ENCODE data around the gene SNAPC3. TPM values are rescaled to one million over a fixed set of nuclear protein-coding genes. Genes with fewer than 3 reads are reported as not detected.
"Not testable (repeated sequence)": the region's sequence is repeated elsewhere in the genome, so short reads cannot be mapped to it uniquely, and the experiment has no call there.

The SNAPC3 gene
- polyA plus RNA-seq, 1 experiment: 12.5 TPM

- POLR2A ChIA-PET: no interaction called here
- DNase-seq (ENCODE audit: low read depth): no peak
- H3K27me3 ChIP-seq (ENCODE audit: control insufficient read depth, insufficient read depth, low read length): peaks cover 4% of the 10 kb centered on the region
- CTCF ChIA-PET: interaction anchor here (1.1 kb wide), 2 partner anchors 20 to 66 kb away, joined by 3 read pairs; no protein-coding TSS in a partner anchor
- H3K36me3 ChIP-seq (ENCODE audit: control insufficient read depth, insufficient read depth, low read length): no peaks in the 10 kb centered on the region
- no peak overlapping the region for H3K4me3 ChIP-seq (ENCODE audit: low read depth, low read length)
- no peak for TF ChIP-seq CTCF (IDR thresholded peaks at IDR 0.05; ENCODE audit: insufficient read depth, low read depth, low read length)
These were observed 44.8 kb upstream of the SNAPC3 start for GRCh38 chr9:15377625-15378540.

DNA sequence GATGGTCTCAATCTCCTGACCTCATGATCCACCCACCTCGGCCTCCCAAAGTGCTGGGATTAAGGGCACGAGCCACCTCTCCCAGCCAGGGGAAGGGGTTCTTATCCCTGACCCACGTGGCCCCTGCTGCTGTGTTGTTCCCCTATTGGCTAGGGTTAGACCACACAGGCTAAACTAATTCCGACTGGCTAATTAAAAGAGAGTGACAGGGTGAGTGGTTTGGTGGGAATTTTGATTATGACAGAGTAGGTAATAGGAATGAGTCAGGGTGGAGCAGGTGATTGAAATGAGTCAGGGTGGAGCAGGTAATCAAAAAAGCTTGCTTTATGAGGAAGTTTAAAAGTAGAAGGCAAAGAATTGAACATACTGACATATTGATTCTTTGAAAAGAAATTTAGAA lies 43.4 kb upstream of the SNAPC3 start:
- H3K4me3 ChIP-seq (ENCODE audit: low read depth, low read length); H3K27me3 ChIP-seq (ENCODE audit: control insufficient read depth, insufficient read depth, low read length); H3K36me3 ChIP-seq (ENCODE audit: control insufficient read depth, insufficient read depth, low read length); DNase-seq (ENCODE audit: low read depth); POLR2A ChIA-PET: not testable (repeated sequence)
- CTCF ChIA-PET: interaction anchor here (1.1 kb wide), 1 partner anchor 19 kb away, joined by 3 read pairs; no protein-coding TSS in a partner anchor

DNA sequence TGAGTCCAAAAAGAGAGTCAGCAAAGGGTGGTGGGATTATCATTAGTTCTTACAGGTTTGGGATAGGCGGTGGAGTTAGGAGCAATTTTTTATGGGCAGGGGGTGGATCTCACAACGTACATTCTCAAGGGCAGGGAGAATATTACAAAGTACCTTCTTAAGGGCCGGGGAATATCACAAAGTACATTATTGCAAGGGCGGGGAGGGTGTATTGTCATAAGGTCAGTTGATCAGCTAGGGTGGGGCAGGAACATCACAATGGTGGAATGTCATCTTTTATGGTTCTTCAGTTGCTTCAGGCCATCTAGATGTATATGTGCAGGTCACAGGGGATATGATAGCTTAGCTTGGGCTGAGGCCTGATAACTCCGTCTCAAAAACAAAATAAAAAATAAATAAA lies 42.8 kb upstream of the SNAPC3 start:
- H3K4me3 ChIP-seq (ENCODE audit: low read depth, low read length); H3K36me3 ChIP-seq (ENCODE audit: control insufficient read depth, insufficient read depth, low read length); DNase-seq (ENCODE audit: low read depth); POLR2A ChIA-PET; CTCF ChIA-PET; H3K27me3 ChIP-seq (ENCODE audit: control insufficient read depth, insufficient read depth, low read length): not testable (repeated sequence)

DNA sequence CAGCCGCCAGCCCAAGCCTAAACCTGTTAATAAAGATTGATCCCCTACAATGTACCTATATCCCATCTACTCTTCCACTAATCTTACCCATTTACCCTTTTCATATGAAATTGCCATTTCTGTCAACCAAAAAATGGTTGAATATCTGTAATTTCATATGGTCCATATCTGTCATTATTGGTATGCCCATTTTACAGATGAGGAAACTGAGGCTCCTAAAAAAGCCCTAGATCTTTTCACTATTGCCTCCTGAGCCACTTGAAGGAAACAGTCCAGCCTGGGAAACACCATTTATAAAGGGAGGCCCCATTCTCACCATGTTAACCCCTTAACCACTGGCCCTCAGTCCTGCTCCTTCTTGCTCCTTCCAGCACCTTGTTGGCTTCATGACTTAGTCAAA lies 41.2 kb upstream of the SNAPC3 start:
- Histone ChIP-seq H3K4me3 (ENCODE audit: low read depth, low read length) (no peak overlapping the region), H3K36me3 (ENCODE audit: control insufficient read depth, insufficient read depth, low read length) (no peaks in the 10 kb centered on the region), H3K27me3 (ENCODE audit: control insufficient read depth, insufficient read depth, low read length) (peaks cover 4% of the 10 kb centered on the region)
- no peak for DNase-seq (ENCODE audit: low read depth)
- CTCF ChIA-PET: no interaction called here
- POLR2A ChIA-PET: no interaction called here
- TF ChIP-seq CTCF (IDR thresholded peaks at IDR 0.05; ENCODE audit: insufficient read depth, low read depth, low read length): no peak

- H3K36me3 ChIP-seq (ENCODE audit: control insufficient read depth, insufficient read depth, low read length): no peaks in the 10 kb centered on the region
- ChIA-PET POLR2A (no interaction called here), CTCF (no interaction called here)
- H3K27me3 ChIP-seq (ENCODE audit: control insufficient read depth, insufficient read depth, low read length): no peaks in the 10 kb centered on the region
- no peak overlapping the region for H3K4me3 ChIP-seq (ENCODE audit: low read depth, low read length)
- no peak for TF ChIP-seq CTCF (IDR thresholded peaks at IDR 0.05; ENCODE audit: insufficient read depth, low read depth, low read length)
- DNase-seq (ENCODE audit: low read depth): no peak
These were observed 36.2 kb upstream of the SNAPC3 start for GRCh38 chr9:15386465-15386864.

GRCh38 chr9:15389173-15389572 lies 33.5 kb upstream of the SNAPC3 start:
- ChIA-PET POLR2A (no interaction called here), CTCF (no interaction called here)
- TF ChIP-seq CTCF (IDR thresholded peaks at IDR 0.05; ENCODE audit: insufficient read depth, low read depth, low read length): no peak
- no peak overlapping the region for H3K4me3 ChIP-seq (ENCODE audit: low read depth, low read length)
- DNase-seq (ENCODE audit: low read depth): no peak
- no peaks in the 10 kb centered on the region for H3K36me3 ChIP-seq (ENCODE audit: control insufficient read depth, insufficient read depth, low read length)
- no peaks in the 10 kb centered on the region for H3K27me3 ChIP-seq (ENCODE audit: control insufficient read depth, insufficient read depth, low read length)

All from BJ (cell line).